ENCODE data around the gene BBLN. TPM values are rescaled to one million over a fixed set of nuclear protein-coding genes. Genes with fewer than 3 reads are reported as not detected.

Gene BBLN
- total and polyA plus RNA-seq, 7 donors, result 111 to 273 (median 158) TPM

DNA sequence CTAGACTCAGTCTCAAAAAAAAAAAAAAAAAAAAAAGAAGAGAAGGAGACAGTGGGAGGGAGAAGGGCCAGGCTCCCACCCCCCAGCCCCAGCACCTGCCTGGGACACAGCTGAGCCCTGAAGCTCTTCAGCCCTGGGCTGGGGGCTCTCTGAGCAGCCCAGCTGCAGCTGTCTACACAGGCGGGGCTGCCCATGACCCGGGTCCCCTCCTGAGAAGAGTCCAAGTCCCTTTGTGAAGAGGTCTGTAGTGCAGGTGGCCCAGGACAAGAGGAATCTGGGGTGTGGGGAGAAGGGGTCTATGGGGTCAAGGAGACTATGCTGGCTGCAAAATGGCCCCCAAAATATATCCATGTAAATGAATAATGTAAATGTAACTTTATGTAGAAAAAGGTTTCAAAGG lies 17.5 kb upstream of the BBLN start:
- H3K36me3 ChIP-seq, result no peaks in the 10 kb centered on the region
- H3K4me1 ChIP-seq, result no peaks in the 10 kb centered on the region
- H3K27me3 ChIP-seq, result no peaks in the 10 kb centered on the region
- TF ChIP-seq, protein P1, sequence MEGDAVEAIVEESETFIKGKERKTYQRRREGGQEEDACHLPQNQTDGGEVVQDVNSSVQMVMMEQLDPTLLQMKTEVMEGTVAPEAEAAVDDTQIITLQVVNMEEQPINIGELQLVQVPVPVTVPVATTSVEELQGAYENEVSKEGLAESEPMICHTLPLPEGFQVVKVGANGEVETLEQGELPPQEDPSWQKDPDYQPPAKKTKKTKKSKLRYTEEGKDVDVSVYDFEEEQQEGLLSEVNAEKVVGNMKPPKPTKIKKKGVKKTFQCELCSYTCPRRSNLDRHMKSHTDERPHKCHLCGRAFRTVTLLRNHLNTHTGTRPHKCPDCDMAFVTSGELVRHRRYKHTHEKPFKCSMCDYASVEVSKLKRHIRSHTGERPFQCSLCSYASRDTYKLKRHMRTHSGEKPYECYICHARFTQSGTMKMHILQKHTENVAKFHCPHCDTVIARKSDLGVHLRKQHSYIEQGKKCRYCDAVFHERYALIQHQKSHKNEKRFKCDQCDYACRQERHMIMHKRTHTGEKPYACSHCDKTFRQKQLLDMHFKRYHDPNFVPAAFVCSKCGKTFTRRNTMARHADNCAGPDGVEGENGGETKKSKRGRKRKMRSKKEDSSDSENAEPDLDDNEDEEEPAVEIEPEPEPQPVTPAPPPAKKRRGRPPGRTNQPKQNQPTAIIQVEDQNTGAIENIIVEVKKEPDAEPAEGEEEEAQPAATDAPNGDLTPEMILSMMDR (IDR thresholded peaks at IDR 0.05), result no peak
- TF ChIP-seq POLR2A (IDR thresholded peaks at IDR 0.05) (no peak), POLR2AphosphoS5 (IDR thresholded peaks at IDR 0.05) (no peak)
- 62 to 92% methylated on average over 2 of the region's 2 CpGs for whole genome bisulfite sequencing, 2 donors
- no peak overlapping the region for H3K4me3 ChIP-seq
- intact Hi-C loops (cut with DNase I), result no loop called here
- DNase-seq, result no peak
- H3K9me3 ChIP-seq, result no peaks in the 10 kb centered on the region
- no peak overlapping the region for H3K27ac ChIP-seq

DNA sequence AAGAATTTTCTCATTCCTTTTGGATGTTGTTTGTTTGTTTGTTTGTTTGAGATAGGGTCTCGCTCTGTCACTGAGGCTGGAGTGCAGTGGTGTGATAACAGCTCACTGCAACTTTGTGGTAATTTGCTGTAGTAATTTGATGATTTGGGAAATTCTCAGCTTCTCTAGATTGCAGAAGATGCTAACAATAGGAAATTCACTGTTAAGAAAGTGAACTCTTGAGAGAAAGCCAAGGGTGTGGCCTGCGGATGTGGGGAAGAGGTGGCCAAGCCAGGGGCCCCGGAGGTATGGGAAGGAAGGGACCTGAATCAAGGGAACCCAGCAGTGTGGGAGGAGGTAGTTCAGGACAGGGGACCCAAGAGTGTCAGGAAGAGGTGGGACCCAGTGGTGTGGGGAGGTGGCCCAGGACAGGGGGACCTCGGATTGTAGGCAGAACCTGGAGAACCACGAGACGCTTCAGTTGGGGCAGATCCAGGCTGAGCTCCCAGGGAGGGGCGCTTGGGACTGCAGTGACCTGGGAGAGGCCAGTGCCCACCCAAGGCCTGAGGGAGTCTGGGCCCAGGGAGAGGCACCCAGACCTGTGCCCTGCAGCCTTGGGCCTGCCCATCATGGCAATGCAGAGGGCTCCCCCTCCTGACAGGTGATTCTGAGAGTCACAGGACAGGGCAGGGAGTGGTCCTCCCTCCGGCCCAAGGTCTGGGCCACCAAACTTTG lies 16.4 kb upstream of the BBLN start:
- 37 to 70% methylated on average over 8 of the region's 8 CpGs for WGBS, 2 donors
- TF ChIP-seq POLR2AphosphoS5 (IDR thresholded peaks at IDR 0.05) (no peak), EP300 (IDR thresholded peaks at IDR 0.05) (no peak), POLR2A (IDR thresholded peaks at IDR 0.05) (no peak)
- TF ChIP-seq, protein P1 (IDR thresholded peaks at IDR 0.05), result no peak
- H3K4me1 ChIP-seq, result no peaks in the 10 kb centered on the region
- intact Hi-C loops (cut with DNase I), result no loop called here
- H3K27ac ChIP-seq, result no peak overlapping the region
- H3K36me3 ChIP-seq, result no peaks in the 10 kb centered on the region
- DNase-seq, result no peak
- H3K4me3 ChIP-seq, result no peak overlapping the region
- H3K9me3 ChIP-seq, result no peaks in the 10 kb centered on the region
- H3K27me3 ChIP-seq, result no peaks in the 10 kb centered on the region

DNA sequence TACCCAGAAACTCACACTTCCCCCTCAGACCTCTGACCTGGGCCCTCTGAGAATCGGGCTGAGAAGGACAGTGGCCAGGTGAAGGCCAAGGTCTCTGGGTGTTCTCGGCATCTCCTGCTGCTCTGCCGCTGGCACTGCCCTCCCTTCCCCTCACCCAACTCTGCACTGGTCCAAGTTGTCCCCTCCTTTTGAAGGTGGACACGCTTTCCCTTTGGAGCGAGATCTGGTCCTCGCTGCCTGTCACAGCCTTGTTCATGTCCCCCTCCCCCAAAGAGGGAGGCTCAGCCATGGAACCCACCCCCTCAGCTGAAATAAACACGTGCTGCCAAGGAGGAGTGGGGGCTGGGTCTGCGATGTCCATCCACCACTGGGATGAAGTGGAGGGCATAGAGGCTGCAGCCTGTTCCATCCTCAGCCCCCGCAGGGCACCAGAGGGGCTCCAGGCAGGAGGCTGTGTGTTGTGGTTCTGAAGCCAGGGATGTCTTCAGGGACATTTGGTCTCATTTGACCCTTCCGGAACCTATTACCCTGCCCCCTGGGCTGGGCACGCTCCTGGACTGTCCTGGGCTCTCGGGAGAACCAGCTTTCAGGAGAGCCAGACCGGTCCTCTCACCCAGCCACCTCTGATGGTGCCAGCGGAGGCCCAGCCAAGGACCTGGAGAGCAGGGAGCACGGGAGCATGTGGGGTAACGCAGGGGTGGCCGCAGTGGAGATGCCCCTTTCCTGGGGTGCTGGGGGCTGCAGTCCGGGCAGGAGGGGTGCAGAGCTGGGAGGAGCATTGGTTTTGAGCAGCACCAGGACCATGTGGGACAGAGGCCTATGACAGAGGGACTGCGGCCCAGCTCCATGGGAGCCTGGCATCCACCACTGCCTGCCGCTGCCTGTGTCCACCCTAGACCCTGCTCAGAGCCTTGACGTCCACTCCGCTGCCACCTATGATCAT lies 15.6 kb upstream of the BBLN start:
- no peaks in the 10 kb centered on the region for H3K36me3 ChIP-seq
- no peak overlapping the region for H3K4me3 ChIP-seq
- no peaks in the 10 kb centered on the region for H3K9me3 ChIP-seq
- WGBS, 2 donors, result 90 to 91% methylated on average over 22 of the region's 22 CpGs
- peaks cover 0 to 5% (median 0%) of the 10 kb centered on the region in 4 donors for H3K4me1 ChIP-seq
- TF ChIP-seq POLR2A (IDR thresholded peaks at IDR 0.05) (no peak), EP300 (IDR thresholded peaks at IDR 0.05) (no peak), POLR2AphosphoS5 (IDR thresholded peaks at IDR 0.05) (no peak)
- TF ChIP-seq, protein P1 (IDR thresholded peaks at IDR 0.05), result no peak
- no peak for DNase-seq
- no peak overlapping the region for H3K27ac ChIP-seq
- intact Hi-C loops (cut with DNase I), result no loop called here
- no peaks in the 10 kb centered on the region for H3K27me3 ChIP-seq

DNA sequence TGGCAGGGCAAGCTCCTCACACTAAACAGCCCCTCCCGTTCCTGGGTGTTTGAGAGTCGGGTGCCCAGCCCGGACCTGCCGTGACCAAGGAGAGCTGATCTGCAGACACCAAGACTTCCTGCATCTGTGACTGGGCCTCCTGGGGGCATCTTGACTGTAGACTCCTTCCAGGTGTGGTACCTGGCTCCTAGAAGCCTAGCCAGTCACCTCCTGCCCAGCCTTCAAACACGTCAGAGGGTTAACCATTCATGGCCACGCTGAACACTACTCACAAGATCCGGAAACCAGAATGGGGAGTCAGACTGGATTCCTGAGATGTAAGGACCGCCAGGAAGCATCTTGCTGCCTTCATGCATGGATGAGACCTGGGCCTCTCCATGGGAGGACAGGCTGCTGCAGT lies 14.5 kb upstream of the BBLN start:
- H3K9me3 ChIP-seq, result no peaks in the 10 kb centered on the region
- H3K4me3 ChIP-seq, result no peak overlapping the region
- intact Hi-C loops (cut with DNase I), result no loop called here
- no peaks in the 10 kb centered on the region for H3K36me3 ChIP-seq
- H3K27ac ChIP-seq, result no peak overlapping the region
- H3K27me3 ChIP-seq, result no peaks in the 10 kb centered on the region
- WGBS, 2 donors, result 71 to 85% methylated on average over 8 of the region's 8 CpGs
- TF ChIP-seq POLR2AphosphoS5 (IDR thresholded peaks at IDR 0.05) (no peak), POLR2A (IDR thresholded peaks at IDR 0.05) (no peak), EP300 (IDR thresholded peaks at IDR 0.05) (no peak)
- TF ChIP-seq, protein P1 (IDR thresholded peaks at IDR 0.05), result no peak
- DNase-seq, result no peak
- peaks cover 0 to 5% (median 0%) of the 10 kb centered on the region in 4 donors for H3K4me1 ChIP-seq

Data from sigmoid colon (tissue), 7 donors.